NK-92 treated with Interleukin-12 subunit alpha and Interleukin-12 subunit beta, amount 100 ng/mL, for 24 hours (cell line): ENCODE results near the gene GGN.
"Not testable (repeated sequence)": the region's sequence is repeated elsewhere in the genome, so short reads cannot be mapped to it uniquely, and the experiment has no call there.

Experiments used
- DNase-seq: peaks from one replicate; lab custom pipeline; 2025; lab: John Stamatoyannopoulos, UW

The GGN gene

DNA sequence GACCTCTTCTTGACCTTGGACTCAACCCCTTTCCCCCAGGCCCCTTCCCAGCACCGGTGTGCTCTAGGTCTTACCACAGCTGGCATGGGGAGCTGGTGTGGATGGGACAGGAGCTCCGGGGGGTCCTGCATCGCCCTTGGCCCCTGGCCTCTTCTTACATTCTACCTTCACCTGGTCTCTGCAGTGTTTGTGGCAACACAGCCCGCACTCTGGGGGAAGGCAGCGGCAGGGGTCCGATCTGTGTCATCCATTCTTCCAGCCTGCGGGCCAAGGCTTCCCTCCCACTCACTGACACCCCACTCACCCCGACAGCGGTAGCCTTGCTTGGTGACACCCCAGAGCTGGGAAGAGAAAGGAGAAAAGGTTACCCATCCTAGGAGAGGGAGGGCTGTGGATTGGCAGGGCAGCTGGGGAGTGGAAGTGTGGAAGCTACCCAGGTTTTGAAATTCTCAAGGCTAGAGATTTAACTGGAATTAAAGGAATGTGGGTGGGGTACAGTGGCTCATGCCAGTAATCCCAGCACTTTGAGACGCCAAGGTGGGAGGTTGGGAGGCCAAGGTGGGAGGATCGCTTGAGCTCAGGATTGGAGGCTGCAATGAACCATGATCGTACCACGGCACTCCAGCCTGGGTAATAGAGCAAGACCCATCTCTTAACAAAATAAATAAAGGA lies 23.3 kb upstream of the GGN start:
- no peak for DNase-seq

DNA sequence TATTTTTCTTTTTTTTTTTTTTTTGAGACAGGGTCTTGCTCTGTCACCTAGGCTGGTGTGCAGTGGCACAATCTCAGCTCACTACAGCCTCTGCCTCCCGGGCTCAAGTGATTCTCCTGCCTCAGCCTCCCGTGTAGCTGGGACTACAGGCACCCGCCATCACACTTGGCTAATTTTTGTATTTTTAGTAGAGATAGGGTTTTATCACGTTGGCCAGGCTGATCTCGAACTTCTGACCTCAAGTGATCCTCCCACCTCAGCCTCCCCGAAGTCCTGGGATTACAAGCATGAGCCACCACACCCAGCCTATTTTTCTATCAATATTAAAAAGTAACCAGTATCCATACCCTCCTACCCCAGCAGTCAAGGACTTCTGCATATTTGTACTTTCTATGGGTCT lies 22.6 kb upstream of the GGN start:
- DNase-seq = not testable (repeated sequence)

DNA sequence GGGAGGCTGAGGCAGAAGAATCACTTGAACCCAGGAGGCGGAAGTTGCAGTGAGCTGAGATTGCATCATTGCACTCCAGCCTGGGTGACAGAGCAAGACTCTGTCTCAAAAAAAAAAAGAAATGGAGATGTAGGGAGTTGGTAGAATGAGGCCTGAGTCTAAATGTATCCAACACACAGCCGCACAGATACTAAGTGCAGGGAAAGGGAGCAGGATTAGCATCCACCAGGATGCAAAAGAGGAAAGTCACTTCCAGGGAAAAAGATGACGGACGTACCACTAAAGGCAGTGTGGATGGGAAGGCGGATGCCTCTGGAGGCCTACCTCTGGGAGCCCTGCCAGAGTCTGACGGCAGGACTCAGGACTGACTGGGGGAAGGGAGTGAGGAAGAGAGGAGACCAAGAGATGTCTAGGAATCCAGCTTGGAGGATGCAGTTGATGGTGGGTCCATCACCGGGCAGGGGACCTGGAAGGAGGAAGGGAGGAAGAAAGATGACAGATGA lies 21.8 kb upstream of the GGN start:
- no peak for DNase-seq

DNA sequence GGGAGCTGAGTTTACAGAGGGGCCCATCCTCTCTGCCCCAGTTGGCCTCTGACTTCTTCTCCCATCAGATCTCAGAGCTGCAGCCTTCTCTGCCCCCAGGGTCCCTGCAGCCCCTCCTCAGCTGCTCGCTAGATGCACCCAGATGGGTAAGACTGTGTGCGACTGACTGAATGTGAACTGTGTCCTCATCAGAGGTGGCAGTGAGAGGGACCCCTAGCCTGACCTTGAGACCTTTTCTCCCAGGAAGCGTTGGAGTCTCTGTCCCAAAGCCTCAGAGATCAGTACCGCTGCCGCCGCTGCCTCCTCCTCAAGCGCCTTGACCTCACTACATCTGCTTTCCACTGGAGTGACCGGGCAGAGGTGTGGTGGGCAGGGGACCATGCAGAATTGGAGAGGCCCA lies 17.4 kb upstream of the GGN start:
- DNase-seq = no peak

DNA sequence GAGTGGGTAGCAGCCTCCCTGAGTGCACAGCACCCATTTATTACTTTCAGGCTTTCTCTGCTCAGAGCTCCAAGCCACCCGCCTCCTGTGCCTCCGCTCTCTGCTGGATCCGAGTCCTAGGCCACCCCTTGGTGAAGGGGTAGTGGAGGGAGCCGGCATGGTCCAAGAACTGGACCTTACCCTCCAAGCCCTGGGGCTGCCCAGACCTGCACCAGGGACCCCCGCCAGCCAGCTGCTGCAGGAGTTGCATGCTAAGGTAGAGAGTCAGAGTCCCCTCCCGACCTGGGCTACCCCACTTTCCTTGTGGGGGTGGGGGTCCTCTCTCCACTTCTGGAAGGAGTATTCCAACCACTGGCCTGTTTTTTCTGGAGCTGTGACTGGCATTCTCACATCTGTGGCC lies 17.0 kb upstream of the GGN start:
- DNase-seq = no peak

DNA sequence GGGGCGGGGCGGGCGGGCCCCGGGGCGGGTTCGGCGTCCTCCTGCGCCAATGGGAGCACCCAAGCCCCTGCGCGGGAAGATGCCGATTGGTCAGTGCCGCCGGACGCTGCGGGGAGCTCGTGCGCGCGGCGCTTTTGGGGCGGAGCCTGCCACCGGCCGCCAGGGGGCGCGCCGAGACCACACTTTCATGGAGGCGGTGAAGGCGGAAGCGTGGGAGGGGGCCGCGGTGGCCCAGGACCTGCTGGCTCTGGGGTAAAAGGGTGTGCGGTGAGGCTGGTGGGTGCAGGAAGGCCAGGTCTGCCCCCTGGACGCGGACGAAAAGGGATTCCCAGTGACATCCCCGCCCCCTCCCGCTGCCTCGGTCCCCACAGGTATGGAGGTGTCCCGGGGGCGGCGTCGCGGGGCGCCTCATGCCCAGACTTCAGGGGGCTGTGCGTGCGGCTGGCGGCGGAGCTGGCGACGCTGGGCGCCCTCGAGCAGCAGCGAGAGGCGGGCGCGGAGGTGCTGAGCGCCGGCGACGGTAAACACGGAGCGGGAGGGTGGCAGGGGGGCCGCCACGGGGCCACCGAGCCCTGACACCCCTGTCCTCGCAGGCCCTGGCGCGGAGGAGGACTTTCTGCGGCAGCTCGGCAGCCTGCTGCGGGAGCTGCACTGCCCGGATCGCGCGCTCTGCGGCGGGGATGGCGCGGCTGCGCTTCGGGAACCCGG lies 15.3 kb upstream of the GGN start, which contains the start of gene FAM98C:
FAM98C (plus strand) TSS at position 127 of the 708 bp plus-strand sequence; CDS start at position 188, 61 bp downstream.
- DNase-seq = peak; percentile 97

DNA sequence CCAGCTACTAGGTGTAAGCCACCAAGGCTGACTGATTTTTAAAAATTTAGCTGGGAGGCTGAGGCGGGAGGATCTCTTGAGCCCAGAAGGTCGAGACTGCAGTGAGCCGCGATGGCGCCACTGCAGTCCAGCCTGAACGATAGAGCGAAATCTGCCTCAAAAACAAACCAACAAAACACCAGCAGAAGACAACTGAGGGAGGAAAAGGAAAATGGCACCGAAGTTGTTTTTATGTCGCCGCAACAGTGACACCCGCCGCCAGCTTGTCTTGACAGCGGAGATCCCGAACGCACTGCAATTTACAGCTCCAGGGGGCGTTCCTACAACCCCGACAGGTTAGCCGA lies 14.8 kb upstream of the GGN start:
- no peak for DNase-seq

DNA sequence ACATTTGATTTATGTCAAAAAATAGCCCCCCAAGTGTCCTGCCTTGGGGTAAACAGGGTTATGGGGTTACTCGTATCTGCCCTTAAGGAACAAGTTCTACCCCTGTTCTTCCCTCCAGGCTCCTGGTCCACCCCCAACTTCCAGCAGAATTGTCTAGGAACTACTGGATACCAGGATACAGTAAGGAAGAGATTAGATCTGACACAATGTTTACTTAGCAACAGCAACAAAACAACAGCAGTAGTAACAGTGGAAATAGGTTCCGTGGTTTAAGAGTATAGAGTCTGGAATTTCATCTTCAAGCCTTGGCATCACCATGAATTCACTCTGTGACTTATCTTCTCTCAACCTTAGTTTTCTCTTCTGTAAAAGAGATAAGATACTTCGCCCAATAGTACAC lies 13.3 kb upstream of the GGN start:
- DNase-seq = no peak

DNA sequence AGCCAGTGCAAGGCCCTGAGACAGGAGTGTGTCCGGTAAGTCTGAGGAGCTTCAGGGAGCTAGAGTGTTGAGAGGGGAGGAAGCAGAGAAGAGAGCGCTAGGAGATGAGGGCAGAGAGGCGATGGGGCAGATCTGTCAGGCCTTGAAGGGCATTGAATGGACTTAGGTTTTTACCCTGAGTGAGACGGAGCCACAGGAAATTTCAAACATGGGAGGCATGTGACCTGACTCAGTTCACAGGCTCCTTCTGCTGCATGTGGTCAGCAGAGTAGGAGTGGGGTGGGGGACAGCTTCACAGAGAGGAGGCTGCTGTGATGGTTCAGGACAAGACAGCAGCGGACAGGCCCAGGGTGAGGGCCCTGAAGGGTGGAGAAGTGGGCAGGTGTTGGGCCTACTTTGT lies 12.5 kb upstream of the GGN start:
- DNase-seq = no peak

DNA sequence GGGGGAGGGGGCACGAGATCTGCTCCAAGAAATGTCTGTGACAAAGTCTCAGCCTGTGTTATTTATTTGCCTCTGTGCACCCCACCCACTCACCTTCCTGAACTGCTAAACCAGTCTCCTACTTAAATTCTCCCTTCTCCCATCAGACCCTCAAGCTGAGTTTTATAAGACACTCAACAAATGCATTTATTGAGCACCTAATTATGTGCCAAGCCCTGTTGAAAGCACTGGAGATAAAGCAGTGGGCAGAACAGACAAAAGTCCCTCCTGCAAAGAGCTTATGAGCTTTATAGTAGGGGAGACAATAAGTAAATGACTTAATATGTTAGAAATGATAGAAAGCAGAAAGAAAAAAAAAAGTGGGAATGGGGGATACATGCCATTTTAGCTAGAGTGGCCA lies 11.7 kb upstream of the GGN start:
- no peak for DNase-seq

DNA sequence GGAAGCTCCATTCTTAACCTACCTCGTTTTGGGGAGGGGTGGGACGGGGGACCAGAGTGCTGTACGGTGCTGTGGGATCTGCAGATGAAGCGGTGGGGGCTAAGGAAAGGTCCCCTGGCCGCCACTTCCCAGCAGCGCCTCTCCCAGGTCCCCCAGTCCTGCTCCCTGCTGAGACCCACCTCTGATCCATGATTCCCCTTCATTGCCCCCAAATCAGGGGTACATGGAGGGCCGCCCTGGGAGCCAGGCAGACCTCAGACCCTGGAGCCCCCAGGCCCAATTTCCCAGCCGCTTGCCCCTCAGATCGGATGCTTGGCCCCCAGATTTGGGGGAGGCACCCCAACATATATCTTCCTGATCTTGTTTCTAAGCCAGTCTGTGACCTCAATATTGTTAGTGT lies 11.2 kb upstream of the GGN start:
- DNase-seq = no peak

DNA sequence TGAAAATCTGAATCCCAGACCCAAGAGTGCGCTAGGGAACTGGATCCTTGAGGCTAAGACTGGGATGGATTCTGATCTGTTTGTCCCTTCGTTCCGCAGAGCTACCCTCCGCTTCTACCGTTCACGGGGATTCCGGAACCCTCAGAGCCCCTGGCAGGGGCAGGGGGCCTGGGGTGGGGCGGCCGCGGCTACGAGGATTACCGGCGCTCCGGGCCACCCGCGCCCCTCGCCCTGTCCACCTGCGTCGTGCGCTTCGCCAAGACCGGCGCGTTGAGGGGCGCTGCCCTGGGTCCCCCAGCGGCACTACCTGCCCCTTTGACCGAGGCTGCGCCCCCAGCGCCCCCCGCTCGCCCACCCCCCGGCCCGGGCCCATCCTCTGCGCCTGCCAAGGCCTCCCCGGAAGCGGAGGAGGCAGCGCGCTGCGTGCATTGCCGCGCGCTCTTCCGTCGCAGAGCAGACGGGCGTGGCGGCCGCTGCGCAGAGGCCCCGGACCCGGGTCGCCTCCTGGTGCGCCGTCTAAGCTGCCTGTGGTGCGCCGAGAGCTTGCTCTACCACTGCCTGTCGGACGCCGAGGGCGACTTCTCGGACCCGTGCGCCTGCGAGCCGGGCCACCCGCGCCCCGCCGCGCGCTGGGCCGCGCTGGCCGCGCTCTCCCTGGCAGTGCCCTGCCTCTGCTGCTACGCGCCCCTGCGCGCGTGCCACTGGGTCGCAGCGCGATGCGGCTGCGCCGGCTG lies 7.7 kb upstream of the GGN start:
- DNase-seq = no peak

DNA sequence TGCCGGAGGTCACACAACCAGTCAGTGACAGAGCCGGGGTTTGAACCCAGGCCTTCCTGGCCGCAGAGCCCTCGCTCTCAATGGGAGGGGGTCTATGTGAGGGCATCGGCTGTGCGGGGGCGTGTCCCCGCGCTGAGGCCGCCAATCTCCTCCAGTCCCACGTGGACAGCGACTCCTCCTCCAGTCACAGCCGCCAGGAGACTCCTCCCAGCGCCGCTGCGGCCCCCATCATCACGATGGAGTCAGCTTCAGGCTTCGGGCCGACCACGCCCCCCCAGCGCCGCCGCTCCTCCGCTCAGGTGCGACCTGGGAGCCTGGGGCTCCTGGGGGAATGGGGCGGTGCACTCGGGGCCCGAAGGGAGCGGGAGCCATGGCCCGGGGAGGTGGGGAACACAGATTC lies 6.7 kb upstream of the GGN start:
- DNase-seq = no peak

DNA sequence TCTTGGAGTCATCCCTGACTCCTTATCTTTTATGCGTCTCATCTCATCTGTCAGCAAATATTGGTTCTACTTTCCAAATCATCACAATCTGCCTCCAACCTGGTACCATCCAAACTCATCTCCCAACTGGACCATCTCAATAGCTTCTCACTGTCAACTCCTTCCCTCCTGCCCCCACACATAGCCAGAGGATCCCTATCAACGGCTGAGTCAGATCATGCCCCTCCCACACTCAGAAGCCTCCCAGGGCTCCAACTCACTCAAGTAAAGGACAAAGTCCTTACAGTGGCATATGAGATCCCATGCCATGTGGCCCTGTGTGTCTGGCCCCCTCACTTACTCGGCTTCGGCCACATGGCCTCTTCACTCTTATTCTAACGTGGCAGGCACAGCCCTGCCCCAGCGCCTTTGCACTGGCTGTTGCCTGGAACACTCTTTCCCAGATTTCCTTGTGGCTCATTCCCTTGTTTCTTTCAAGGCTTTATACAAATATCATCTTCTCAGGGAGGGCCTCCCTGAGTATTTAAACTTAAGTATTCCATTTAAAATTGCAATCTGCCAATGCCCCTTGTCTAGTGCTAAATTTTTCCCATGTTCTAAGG lies 5.0 kb upstream of the GGN start:
- DNase-seq = no peak

DNA sequence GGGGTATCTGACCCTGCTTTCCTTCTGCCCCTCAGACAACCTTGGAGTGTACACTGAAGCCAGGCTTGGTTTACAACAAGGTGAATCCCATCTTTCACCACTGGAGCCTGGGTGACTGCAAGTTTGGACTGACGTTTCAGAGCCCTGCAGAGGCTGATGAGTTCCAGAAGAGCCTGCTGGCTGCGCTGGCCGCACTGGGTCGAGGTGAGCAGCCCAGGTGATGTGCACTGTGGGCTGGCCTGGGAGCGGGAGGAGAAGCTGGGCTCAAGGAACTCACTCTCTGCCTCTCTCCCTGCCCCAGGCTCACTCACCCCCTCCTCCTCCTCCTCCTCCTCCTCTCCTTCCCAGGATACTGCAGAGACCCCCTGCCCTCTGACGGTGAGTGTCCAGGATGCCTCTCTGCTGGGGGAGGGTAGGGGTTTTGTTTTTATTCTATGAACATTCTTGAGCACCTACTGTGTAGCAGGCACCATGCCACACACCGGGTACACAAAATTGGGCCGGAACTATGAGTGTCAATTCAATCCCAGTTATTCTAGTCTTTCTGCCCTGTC lies 4.2 kb upstream of the GGN start:
- DNase-seq = no peak

DNA sequence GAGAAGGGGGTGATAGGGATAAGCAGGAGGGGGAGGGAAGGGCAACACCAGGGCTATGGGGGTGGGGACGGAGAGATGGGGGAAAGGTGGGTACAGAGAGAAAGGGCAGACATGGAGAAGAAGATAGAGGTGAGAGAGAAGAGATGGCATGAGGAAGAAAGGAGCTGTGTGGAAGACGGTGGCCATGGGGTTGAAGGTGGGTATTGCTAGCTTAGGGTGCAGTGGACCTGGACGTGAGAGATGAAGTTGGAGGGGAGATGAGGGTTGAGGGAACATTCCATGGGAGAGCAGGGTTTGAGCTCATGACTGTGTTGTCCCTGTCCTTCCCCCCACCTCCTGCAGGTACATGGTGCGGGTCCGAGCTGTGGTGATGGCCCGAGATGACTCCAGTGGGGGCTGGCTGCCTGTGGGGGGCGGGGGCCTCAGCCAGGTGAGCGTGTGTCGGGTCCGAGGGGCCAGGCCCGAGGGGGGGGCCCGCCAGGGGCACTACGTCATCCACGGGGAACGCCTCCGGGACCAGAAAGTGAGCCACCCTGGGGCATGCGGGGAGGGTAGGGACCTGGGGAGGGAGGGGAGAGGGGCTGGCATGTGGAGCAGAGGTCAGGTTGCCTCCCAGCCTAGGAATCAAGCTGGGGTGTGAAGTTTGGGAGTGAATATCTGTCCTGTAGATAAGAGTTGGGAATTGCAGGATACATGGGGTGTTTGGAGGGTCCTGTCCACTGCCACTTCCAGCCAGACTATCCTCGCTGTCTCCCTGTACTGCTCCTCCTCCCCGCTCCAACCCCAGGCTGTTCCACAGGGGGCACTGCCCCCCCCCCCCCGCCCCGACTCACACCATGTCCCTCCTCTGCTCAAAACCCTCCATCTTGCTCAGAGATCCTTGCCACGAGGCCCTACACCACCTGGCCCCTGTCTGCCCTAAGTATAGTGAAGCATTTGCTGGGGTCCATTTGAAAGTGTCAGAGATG lies 2.4 kb upstream of the GGN start:
- DNase-seq = no peak

DNA sequence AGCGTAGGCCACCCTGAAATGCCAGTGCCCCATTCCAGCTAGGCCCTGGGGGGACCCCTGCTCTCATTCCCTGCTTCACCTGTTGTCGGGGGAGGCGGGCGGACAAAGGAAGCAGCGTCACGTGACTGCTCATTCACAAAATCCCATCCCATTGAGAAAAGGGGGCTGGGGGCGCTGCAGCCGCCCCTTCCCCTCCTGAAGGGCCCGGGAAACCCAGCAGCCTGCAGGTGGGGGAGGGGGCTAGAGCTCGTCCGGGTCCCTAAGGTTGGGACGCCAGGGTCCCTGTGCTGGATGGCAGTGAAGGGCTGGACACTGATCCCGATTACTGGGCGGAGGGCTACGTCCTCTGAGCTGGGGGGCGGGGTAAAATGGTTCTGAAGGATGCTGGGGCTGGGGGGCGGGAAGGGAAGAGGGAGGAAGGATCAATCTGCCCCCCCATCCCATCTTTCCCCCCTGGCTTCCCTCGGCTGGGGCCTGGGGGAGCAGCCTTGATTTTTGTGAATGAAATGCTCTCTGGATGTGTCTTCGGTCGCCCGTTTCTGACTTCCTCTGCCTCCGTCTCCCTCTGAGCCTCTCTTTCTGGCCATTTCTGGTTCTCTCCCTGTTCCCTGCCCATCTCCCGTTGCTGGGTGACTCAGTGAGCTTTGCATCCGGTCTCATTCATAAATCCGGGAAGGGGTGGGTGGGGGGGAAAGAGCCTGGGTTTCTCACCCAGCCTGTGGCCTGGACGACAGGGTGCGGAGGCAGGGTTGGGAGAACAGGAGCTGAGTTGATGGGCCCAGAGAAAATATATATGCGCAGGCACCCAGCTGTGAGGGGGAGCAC lies 1.5 kb upstream of the GGN start:
- no peak for DNase-seq

DNA sequence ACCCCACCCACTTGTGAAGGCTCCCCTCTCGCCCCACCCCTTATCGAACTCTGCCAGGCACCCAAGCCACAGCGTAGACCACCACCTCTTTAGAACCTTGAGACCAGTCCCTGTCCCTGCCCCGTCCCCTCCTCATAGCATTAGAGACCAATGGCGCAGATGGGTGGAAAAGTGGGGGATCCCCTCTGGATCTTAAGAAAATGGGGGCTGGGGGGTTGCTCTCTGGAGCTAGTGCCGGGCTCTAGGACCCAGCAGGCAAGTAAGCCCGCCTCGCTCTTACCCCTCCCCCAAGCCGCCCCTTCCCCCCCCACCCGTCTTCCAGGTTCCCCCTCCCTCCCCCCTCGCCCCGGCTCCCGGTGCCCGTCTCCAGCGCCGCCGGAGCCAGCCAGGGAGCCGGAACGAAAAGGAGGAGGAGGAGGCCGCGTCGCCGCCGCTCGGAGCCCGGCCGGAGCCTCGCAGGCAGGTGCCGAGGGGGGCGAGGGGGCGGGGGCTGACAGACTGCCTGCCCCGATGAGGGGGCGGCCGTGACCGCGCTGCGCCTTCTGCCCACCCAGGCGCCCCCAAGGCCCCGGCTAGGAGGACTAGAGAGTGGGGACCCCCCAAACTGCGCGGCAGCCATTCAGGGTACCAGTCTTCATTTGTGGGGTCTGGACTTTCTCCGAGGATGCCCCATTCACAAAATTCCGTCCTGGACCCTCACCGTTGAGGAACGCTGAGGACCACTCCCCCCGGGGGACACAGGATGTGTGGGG lies 691 bp upstream of the GGN start, which contains the start of gene SPRED3:
SPRED3 (plus strand) TSS at position 349 of the 752 bp plus-strand sequence. CDS start 1,606 bp downstream, outside the sequence.
- DNase-seq = no peak

DNA sequence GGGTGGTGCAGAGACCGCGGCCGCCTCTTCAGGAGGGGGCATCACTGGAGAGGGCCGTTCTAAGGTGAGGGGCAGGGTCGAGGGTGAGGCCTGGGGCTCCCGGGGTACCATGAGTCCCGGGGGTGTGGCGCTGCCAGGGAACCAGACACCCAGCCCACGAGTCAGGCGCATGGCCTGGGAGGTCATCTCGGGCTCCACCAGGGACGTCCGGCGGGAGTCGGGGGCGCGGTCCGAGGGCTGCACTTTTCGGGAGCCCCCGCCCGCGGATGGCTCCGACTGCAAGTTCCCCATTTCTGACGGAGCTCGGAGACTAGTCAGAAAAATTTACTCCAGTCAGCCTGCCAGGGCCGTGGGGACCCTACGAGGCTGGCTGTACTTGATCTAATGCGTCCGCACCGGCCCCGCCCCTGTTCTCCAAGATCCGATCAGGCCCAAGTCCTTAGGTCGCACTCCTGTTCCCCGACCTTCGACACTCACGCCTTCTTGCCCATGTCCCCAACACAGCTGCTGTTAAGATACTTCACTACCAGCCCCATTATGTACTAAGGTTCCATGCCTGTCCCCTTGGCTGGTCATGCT lies 774 bp downstream of the GGN start:
- DNase-seq = no peak
